ENCODE data around the gene WDPCP. TPM values are rescaled to one million over a fixed set of nuclear protein-coding genes. Genes with fewer than 3 reads are reported as not detected.

WDPCP gene
- total and polyA plus RNA-seq, 2 of the 4 experiments (the other 2 are of a cell fraction) = 2.2 to 10.2 TPM

GRCh38 chr2:63300835-63301234 is 287.4 kb downstream of the WDPCP start:
- no peak overlapping the region for H3K9ac ChIP-seq (ENCODE audit: low read depth, low read length)
- no TSS peak for BruUV-seq (replicated peaks)
- intact Hi-C loops (cut with micrococcal nuclease) = no loop called here
- H3K4me3 ChIP-seq (ENCODE audit: insufficient read depth, low read depth, low read length) = no peak overlapping the region
- CTCF ChIA-PET = no interaction called here
- no peak overlapping the region for H2BK120ac ChIP-seq (ENCODE audit: low read depth, low read length)
- H2AFZ ChIP-seq (replicated peaks; ENCODE audit: low read length, poor library complexity) = no peak overlapping the region
- no peak for TF ChIP-seq POLR2A (IDR thresholded peaks at IDR 0.05; ENCODE audit: low read depth, low read length)
- no peak for TF ChIP-seq ELK1 (IDR thresholded peaks at IDR 0.05; ENCODE audit: borderline replicate concordance, low read depth, low read length)
- TF ChIP-seq RAD21 (IDR thresholded peaks at IDR 0.05; ENCODE audit: low read length) = no peak
- no peak for TF ChIP-seq MXI1 (IDR thresholded peaks at IDR 0.05; ENCODE audit: borderline replicate concordance, low read depth, low read length)
- no peak for TF ChIP-seq FOS (IDR thresholded peaks at IDR 0.05; ENCODE audit: low read depth, low read length)
- no peak for TF ChIP-seq CHD1 (IDR thresholded peaks at IDR 0.05; ENCODE audit: low read depth, low read length)
- TF ChIP-seq RFX5 (IDR thresholded peaks at IDR 0.05; ENCODE audit: low read depth, low read length) = no peak
- no peak for TF ChIP-seq CEBPB (IDR thresholded peaks at IDR 0.05; ENCODE audit: low read depth, low read length)
- TF ChIP-seq MAFK (IDR thresholded peaks at IDR 0.05; ENCODE audit: low read depth, low read length) = no peak
- TF ChIP-seq MAZ (IDR thresholded peaks at IDR 0.05; ENCODE audit: borderline replicate concordance, low read depth, low read length) = no peak
- H3K9me1 ChIP-seq (ENCODE audit: insufficient read depth, low read length) = no peaks in the 10 kb centered on the region
- no peak overlapping the region for H3K4me2 ChIP-seq (ENCODE audit: low read depth, low read length)
- H3K27ac ChIP-seq (ENCODE audit: insufficient read depth, low read length) = no peak overlapping the region
- no peak overlapping the region for H3K23ac ChIP-seq (ENCODE audit: low read depth, low read length)
- no peak overlapping the region for H3K56ac ChIP-seq (ENCODE audit: extremely low read depth, insufficient read depth, low read length)
- H3K79me1 ChIP-seq (ENCODE audit: low read depth in 1 of 2, low read length in 2 of 2) = no peaks in the 10 kb centered on the region
- no peak overlapping the region for H2BK15ac ChIP-seq (ENCODE audit: low read depth, low read length)
- no peak overlapping the region for H4K8ac ChIP-seq (ENCODE audit: low read depth in 2 of 2, low read length in 2 of 2)
- no peak overlapping the region for H3K14ac ChIP-seq (replicated peaks; ENCODE audit: low read depth, low read length)
- H4K91ac ChIP-seq (ENCODE audit: insufficient read depth, low read depth, low read length) = no peak overlapping the region
- dilution Hi-C loops (cut with HindIII; ENCODE audit: low sequenced_read_pairs, unreplicated experiment) = no loop called here
- no peak overlapping the region for H4K5ac ChIP-seq (ENCODE audit: low read depth, low read length)
- peaks cover 29% of the 10 kb centered on the region for H3K9me3 ChIP-seq (ENCODE audit: control insufficient read depth, insufficient read depth, low read length)
- H2BK20ac ChIP-seq (ENCODE audit: low read depth, low read length) = no peak overlapping the region
- H3K18ac ChIP-seq (ENCODE audit: low read depth, low read length) = no peak overlapping the region
- H3K4ac ChIP-seq (ENCODE audit: low read depth, low read length) = no peak overlapping the region
- H2AK5ac ChIP-seq (ENCODE audit: low read depth, low read length) = no peak overlapping the region
- no peaks in the 10 kb centered on the region for H3K27me3 ChIP-seq (ENCODE audit: control insufficient read depth, insufficient read depth, low read length)
- WGBS, 2 experiments (ENCODE audit: extremely low coverage in 2 of 2, insufficient read length in 1 of 2) = 82% methylated on average over 2 of the region's 2 CpGs; no CpG with 5 or more reads in 1 of the 2 experiments
- POLR2A ChIA-PET (ENCODE audit: unreplicated experiment) = no interaction called here
- H2AK9ac ChIP-seq (replicated peaks; ENCODE audit: low read depth, low read length, poor library complexity) = no peak overlapping the region
- H2BK5ac ChIP-seq (ENCODE audit: low read depth, low read length, poor library complexity, severe bottlenecking) = no peak overlapping the region
- DNase-seq = no peak
- in situ Hi-C loops (cut with MboI; ENCODE audit: low sequenced_read_pairs) = no loop called here
- no peaks in the 10 kb centered on the region for H3K4me1 ChIP-seq (ENCODE audit: control insufficient read depth, insufficient read depth, low read length)
- H3K36me3 ChIP-seq (ENCODE audit: control insufficient read depth, insufficient read depth, low read length) = no peaks in the 10 kb centered on the region
- no peak for ATAC-seq (ENCODE audit: low read depth)
- H4K20me1 ChIP-seq (ENCODE audit: insufficient read depth, low read length) = no peaks in the 10 kb centered on the region

All from IMR-90 (cell line).